HG03095 (cell line): ENCODE results near the gene POM121L2.
"Not testable (repeated sequence)": the region's sequence is repeated elsewhere in the genome, so short reads cannot be mapped to it uniquely, and the experiment has no call there.

ENCODE experiments used
- ATAC-seq: cut with Tn5 transposase; IDR thresholded peaks from one replicate; pipeline ENCODE4 v1.9.1; 2021; ENCODE audit warnings: moderate library complexity; ENCODE audit not compliant: unreplicated experiment

Gene POM121L2

DNA sequence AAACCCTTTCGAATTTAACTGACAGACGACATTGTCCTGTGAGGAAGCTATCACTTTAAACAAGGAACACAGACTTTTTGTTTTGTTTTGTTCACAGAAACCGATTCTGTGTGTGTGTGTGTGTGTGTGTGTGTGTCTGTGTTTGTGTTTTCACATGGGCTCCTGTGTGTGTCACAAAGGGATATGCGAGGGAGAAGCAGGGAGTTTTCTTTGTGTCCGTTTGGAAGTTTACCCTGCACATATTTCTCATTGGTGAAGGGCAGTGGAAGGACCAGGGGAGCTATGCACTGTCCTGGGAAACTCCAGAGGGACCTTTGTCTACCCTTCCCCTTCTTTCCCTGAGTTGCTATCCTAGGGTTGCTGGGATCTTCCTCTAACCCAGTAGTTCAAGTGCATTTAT, 17.7 kb downstream of the POM121L2 start:
- no peak for ATAC-seq

DNA sequence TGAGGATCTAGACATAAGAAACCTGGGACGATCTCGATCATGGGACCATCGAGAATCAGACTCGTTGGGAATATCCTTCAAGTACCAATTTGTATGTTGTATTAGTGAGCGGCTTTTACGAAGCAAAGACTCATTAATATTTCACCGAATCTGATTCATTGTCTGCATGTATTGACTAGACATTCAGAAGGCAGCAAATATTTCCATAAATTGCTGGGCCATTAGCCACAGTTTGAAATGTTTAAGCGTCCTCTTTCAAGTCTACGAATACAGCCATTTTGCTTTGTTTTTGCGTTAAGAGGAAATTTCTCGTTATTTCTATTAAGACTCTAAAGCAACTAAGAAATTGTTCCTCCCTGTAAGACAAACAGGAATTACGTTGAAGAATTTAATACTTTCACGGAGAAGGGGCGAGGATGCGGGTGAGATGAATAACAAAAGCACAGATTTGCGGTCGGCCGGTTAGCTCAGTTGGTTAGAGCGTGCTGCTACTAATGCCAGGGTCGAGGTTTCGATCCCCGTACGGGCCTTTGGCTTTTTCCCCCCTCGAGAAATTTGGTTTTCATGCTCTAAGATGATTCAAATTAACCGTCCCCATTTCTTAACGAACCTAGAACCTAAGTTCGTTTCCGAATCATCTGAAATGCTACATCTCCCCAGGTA, 18.5 kb downstream of the POM121L2 start:
- no peak for ATAC-seq

DNA sequence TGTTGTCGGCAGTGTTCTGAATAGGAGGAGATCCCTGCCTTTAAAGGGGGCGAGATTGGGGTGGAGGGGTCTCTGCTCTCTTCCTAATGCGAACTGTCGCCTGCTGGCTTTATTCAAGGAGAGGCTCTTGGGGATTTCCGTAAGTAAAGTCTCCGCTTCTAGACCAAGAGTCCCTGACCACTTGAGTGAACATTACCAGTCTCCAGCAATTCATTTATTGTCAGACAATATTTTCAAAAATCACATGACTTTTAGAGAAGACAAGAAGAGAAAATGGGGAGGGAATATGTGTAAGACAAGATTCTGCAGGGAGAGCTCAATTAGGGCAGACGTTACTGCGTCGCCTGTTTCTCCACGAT, 21.2 kb downstream of the POM121L2 start:
- no peak for ATAC-seq

DNA sequence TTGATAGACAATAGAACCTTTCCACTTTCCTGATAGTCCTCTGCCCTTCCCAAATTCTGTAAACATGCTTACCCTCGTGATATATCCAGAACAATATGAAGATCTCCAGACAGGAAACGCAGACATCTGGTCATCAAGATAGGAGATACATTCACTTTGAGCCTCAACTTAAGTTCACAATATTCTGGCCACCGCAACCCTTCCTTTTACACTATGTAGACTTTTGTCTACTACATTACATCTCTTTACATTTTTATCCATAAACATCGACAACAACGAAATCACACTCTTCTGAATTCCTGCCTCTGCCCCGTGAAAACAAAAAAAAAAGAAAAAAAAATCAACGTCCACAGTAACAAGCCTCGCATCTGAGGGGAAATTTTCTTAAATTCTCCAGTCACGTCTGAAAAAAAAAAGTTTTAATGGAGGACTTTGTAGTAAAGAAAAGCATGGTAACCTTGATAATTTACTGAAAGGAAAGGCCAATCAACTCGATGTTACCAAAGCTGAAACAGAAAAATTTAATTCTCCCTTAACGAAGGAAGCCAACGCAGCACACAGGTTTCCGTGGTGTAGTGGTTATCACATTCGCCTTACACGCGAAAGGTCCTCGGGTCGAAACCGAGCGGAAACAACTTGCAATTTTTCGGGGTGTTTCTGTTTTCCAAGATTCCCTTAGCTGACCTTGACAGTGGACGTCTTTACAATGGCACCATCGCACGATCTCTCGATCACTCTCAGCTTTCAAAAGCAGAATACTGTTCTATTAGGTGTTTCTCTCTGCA, 21.8 kb downstream of the POM121L2 start:
- ATAC-seq: no peak

DNA sequence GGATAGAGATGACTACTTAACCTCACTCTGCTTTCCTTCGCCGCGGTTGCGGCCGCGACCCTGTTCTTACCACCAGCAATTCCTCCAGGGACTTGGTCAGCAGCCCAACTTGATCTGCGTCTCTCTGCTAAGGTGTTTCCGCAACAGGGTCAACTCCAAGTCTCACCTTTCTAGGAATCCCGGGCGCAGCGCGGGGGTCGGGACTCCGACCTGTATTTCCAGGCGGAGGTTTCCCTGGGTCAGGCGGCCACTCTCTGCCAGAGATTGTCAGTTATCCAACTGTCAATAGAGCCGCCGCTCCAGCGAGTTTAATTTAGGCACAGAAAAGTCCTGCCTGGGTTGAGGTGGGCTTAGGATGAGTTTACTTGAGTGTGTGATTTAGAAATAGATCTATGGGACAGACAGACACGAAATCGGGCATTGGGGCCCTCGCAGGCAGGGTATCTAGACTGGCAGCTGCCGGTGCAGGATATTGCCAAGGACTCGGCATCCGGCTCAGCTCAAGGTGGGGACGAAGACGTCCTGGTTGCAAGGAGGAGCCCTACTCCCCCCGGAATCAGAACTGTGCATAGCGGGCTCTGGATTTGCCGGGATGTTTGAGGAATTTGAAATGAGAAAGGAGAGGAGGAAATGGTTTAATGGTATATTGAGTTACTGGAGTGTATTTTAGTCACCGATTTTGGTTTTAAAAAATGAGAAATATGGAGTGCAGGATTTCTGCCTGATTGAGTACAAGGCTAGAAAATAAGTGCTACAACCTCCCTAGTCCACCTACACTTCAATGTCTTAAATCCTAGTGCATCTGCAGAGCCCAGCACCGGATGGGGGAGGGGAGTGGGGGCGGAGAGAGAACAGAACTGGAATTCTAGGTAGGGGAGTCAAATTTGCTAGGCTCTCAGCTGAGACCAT, 23.7 kb downstream of the POM121L2 start:
- ATAC-seq: no peak

DNA sequence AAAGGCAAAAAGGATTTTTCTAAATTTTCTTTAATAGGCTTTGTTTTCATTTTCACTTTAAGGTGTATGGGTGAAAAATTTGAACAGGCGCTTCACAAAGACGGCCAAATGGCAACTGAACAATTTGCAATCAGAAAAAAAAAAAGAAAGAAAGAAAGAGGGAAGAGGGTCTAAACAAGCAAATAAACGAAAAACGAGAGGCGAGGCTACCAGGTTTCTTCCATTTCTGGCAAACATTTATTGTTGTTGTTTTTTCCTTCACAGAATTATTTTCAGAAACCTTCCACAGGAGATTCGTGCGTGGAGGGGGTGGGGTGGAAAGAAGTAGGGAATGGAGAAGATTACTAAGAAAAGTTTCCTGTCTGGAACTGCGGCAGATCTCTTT, 24.3 kb downstream of the POM121L2 start:
- ATAC-seq: no peak

DNA sequence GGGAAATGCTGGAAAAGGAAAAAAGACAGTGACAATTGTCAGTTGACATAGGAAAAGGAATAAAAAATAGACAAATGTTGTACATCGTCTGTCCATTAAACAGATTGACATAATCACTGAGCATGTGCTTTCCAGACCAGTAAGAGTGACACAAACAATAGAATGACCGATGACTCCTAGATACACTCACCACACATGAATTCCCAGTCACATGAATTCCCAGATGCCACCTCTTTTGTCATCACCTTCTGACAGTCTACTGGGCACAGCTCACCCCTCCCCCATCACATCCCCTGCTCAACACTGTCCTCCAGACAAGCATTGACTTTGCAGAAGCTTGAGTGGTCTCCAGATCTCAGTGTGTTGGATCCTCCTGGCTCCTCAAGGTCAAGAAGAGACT, 25.9 kb downstream of the POM121L2 start:
- no peak for ATAC-seq

DNA sequence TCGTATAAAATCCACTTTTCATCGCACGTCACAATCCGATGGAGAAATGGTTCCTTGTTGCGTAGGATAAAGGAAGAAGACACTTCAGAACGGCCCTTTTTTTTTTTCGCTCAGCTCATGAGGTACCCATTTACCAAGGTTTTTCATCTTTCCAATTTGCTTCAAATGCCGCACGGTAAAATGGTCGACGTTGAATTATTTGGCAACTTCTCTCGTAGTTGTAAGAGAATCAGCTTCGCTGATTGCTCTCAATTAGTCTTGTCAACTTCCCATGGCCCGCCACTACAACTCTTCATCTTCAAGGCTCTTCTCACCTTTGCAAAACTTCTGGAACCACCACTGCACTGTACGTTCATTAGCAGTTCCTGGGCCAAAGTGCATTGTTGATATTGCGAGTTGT, 28.8 kb downstream of the POM121L2 start:
- no peak for ATAC-seq

DNA sequence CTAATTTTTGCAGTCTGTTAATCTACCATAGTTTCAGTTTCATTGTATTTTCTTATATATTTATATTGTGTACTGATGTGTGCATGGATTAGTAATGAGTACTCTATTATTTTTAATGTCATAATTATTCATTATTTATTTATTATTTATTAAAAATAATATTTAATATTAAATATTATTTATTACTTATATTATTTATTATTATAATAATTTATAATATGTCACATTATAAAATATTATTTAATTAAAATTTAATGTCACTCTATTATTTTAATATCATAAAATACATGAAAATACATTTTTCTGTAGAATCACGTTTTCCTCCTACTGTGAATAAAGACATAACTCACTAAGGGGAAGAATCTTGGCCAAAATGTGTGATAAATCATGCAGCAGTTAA, 30.5 kb downstream of the POM121L2 start:
- ATAC-seq: no peak

DNA sequence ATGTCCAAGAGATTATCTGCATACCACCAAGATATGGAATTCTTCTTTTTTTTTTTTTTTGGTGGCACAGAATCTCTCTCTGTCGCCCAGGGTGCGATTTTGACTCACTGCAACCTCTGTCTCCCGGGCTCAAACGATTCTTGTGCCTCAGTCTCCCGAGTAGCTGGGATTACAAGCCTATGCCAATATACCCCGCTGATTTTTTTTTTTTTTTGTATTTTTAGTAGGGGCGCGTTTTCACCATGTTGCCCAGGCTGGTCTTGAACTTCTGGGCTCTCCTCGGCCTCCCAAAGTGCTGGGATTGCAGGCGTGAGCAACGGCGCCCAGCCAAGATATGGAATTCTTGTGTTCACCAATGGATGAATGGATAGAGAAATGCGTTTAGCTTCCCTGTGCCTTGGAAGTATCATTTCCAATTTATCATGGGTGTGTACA, 31.0 kb downstream of the POM121L2 start:
- no peak for ATAC-seq

DNA sequence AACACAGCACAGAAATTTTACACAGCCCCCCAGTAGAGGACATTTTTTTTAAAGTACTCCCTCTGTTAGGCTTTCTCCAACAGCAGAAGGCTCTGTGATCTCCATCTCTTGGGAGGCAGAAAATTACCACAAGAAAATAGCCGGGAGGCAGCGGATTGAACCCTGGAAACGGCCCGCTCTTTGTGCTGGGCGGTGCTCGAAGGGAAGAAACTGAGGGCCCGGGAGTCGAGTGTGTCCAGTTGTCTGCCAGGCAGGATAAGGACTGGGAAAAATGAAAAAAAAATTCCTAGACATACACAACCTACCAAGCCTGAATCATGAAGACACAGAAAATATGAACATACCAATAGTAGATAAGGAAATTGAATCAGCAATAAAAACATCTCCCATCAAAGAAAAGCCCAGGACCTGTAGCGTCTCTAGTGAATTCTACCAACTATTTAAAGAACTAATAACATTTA, 31.5 kb downstream of the POM121L2 start:
- no peak for ATAC-seq

DNA sequence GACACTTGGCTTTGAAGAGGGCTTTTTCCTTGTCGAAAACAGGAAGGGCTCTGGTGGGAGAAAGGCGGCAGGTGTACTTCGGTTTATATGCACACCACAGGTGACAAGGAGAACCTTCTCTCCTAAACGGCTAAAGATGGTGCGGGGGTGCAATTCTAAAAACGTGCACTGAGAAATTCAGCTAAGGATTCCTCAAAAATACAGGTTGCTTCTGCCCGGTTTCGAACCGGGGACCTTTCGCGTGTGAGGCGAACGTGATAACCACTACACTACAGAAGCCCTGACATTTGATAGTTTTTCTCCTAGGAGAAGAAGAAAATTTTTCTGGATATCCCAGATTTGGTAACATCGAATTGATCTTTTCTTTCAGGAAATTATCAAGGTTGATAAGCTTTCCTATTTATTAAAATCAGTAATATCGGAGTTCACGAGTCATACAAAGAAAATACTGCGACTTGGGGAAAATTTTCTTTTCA, 32.0 kb downstream of the POM121L2 start:
- ATAC-seq: no peak

DNA sequence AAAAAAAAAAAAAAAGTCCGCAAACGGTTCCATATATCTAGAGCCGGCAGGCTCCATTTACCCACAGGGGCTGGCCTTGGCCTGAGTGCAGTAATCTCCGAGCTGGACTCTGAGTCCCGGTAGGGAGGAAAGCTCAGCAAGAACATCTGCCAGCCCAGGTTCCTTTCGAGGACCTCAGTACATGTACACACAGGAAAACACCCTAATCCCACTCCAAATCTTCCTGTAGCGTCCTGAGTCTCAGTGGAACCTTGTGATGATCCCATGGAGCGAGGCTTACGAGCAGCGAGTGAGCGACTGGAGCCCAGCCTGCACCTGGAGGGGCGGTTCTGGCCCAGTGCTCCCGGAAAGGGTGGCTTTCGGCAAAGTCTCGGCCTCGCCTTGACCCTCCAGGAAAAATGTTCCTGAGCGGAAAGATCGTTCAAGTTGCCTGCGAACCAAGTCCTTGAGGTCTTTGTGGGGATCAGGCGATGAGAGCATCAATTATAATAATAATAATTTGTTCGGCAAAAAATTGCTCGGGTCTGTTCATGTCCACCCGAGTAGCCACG, 32.5 kb downstream of the POM121L2 start:
- ATAC-seq: no peak

DNA sequence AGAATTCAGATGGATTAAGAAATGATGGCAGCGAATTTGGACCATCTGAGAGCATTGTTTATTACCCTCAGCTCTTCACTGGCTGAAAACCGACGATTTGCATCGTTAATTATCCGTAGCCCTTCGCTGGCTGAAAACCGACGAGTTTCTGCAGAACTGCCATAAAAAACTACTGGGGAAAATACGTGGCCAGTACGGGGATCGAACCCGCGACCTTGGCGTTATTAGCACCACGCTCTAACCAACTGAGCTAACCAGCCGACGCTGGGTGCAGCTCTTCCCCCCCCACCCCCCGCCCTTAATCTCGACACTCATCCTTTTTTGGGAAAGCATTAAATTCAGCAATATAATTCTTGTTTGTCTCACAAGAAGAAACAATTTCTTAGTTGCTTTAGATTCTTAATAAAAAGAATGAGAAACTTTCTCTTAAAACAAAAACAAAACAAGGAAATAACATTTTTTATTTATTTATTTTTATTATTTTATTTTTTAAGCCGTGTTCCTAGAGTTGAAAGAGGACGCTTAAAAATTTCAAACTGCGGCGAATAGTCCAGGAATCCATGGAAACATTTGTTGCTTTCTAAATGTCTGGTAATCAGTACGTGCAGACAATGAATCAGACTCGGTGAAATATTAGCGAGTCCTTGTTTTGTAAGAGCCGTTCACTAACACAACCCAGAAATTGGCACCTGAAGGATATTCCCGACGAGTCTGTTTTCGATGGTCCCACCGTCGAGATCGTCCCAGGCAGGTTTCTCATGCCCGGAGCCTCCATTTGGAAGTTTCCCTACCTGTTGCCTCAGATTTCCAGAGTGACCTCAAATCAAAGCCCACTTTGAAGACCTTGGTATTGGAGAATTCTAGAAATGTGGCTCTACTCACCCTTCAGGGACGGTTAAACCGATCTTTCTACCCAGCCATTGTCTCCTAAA, 36.8 kb downstream of the POM121L2 start:
- no peak for ATAC-seq

DNA sequence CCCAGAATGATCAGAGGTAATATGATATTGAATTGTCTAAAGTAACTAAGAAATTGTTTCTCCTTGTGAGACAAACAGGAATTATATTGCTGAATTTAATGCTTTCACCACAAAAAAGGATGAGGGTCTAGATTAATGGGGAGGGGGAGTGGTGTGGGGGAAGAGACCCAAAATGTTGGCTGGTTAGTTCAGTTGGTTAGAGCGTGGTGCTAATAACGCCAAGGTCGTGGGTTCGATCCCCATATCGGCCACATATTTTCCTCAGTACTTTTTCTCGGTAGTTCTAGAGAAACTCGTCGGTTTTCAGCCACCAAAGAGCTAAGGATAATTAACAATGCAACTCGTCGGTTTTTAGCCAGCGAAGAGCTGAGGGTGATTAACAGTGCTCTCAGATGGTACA, 38.3 kb downstream of the POM121L2 start:
- ATAC-seq: no peak

DNA sequence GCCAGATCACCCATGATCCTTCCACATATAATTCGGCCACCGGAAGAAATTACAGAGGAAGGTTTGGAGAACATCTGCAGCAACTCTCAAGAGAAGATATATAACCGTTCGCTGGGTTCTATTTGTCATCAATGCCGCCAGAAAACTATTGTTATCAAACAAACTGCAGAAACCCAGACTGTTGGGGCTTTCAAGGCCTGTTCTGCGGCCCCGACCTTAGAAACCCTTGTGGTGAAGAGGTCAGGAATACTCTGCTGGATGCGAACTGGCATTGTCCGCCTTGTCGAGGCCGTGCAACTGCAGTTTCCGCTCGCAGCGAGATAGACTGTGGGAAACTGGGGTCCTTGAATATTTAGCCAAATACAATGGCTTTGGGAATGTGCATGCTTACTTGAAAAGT, 43.3 kb downstream of the POM121L2 start:
- no peak for ATAC-seq

DNA sequence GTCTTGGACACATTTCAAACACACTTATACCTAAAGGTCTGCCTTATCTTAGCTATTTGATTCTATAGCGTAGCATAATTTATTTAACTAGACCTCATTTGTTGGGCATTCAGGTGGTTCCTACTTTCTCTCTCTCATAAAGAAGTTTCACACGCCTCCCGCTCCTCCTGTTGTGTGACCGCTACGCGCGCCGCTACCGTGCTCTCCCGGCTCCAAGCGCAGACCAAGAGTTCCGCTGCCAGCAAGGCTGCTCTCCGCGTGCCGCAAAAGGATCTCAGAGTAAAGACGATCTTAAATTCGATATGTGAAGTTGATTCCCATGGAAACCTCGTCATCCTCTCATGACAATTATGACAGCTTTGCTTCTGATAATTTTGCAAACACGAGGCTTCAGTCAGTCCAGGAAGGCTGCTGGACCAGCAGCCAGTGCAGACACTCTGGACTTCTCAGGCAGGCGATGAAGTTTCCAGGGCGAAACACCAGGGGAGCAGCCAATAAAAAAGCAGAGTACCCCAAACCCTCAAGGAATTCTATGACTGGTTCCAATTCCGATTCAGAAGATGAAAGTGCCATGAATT, 44.1 kb downstream of the POM121L2 start:
- no peak for ATAC-seq

DNA sequence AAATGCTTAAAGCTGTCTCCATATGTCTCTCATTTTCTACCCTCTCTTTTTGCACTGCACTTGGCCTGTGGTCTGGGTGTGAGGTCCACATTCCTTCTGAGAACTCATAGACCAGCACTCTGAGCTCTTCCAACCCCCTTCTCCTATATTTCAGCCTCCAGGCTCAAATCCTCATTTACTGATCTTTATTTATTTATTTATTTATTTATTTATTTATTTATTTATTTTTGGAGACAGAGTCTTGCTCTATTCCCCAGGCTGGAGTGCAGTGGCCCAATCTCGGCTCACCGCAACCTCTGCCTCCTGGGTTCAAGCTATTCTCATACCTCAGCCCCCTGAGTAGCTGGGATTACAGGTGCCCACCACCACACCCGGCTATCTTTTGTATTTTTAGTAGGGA, 45.1 kb downstream of the POM121L2 start:
- ATAC-seq: not testable (repeated sequence)

DNA sequence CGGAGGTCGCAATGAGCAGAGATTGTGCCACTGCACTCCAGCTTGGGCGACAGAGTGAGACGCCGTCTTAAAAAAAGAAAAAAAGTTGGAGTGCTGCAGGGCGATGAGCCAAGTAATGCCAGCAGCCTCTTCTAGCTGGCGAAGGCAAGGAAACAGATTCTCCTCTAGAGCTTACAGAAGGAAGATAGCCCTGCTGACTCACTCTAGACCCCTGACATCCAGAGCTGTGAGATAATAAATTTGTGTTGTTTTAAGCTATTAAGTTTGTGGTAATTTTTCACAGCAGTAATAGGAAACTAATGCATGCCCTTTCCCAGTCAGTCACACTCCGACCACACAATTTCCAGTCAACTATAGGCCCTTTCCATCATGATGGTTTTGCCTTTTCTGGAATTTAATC, 48.2 kb downstream of the POM121L2 start:
- ATAC-seq: no peak
